Fibroblast of skin of scalp (primary cell): Measurements from ENCODE around the gene ACADVL.
"Not testable (repeated sequence)": the region's sequence is repeated elsewhere in the genome, so short reads cannot be mapped to it uniquely, and the experiment has no call there.

ENCODE experiments used
- DNase-seq: peaks from one replicate; pipeline ENCODE4 v3.0.0-alpha.2; 2013

The ACADVL gene

DNA sequence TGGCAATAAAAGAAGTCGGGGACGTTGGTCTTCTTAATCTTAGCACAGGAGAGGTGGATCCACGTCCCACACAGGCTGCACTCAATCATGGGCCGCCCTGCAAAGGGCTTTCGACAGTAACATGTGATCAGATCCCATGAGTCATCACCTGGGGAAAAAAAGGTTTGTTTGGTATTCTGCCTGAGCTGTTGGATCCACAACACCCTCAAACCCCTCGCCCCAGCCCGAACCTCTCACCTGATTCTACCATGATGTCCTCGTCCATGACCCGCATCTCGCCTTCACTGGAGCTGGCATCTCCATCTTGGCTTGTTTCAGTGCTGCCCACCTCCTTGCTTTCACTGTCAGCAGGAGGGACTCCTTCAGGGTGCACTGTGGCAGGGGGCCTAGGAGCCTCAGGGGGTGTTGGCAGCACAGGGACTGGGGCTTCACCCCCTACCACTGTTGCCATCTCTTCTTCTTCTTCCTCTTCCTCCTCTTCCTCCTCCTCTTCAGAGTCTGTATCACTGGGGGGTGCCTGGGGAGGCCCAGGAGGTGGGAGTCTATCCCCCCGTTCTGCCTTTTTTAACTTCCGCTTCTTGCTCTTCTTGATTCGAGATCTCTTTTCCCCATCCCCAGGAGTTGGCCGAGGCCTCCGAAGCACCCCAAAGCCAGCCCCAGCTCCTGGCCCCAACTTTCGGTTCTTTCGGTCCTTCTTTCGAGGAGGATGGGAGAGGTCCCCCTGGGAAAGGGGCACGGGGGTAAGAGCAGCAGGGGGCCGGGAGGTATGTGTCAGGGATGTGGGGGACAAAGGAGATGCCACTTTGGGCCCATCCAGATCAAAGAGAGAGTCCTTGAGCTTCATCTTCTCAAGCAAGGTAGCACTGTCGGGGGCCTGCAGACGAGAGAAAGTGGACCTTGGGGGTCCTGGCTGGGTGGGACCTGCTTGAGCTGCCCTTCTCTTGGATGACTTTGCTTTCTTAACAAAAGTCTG is 16.2 kb downstream of the ACADVL start:
- no peak for DNase-seq

DNA sequence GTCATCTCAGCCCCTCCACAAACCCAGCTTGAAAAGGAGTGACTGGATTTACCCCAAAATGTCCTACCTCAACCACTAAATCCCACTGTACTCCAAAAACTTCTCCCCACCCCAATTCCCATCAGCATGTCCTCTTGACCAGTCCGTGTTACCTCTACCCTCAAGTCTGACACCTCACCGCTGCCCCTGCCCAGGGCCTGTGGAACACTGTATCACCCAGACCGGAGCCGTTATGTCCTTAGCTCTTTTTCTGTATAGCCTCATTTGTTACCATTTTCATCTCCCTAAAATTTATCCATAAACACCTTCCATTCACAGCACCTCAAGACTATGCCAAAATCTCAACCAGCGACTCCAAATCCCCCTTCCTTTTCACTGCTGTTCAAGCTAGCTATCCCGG is 17.1 kb downstream of the ACADVL start:
- no peak for DNase-seq

GRCh38 chr17:7237266-7237760 is 17.6 kb downstream of the ACADVL start:
- no peak for DNase-seq

GRCh38 chr17:7237761-7238419 is 18.2 kb downstream of the ACADVL start:
- DNase-seq, result peak; percentile 82

DNA sequence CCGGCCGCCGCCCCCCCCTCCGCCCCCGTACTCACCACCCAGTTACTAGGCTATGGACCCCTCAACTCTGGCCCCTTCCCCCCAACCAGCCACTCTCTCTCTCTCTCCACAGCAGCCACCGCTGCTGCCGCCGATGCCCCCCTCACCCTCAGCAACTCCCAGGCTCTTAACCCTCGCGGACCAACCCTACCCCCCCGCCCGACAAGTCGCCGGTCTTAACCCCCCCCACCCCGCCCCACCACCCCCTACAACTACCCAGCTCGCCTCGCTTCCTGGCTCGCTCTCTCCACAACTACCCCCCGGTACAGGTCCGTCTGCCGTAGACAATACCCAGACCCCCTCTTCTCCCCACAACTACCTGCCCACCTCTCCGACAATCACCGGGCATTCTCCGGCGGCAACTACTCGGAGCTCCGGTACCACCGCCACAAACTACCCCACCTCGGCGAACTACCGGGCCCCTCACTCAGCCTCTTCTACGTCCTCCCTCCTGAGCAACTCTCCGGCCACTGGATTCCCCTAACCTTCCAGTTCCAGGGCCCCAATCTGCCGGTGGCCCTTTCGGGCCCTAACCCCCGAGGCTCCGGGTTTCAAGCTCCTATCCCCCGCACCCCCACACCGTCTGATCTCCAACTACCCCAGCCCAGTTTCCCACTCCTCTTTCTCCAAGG is 18.8 kb downstream of the ACADVL start:
- peak; percentile 42 for DNase-seq

DNA sequence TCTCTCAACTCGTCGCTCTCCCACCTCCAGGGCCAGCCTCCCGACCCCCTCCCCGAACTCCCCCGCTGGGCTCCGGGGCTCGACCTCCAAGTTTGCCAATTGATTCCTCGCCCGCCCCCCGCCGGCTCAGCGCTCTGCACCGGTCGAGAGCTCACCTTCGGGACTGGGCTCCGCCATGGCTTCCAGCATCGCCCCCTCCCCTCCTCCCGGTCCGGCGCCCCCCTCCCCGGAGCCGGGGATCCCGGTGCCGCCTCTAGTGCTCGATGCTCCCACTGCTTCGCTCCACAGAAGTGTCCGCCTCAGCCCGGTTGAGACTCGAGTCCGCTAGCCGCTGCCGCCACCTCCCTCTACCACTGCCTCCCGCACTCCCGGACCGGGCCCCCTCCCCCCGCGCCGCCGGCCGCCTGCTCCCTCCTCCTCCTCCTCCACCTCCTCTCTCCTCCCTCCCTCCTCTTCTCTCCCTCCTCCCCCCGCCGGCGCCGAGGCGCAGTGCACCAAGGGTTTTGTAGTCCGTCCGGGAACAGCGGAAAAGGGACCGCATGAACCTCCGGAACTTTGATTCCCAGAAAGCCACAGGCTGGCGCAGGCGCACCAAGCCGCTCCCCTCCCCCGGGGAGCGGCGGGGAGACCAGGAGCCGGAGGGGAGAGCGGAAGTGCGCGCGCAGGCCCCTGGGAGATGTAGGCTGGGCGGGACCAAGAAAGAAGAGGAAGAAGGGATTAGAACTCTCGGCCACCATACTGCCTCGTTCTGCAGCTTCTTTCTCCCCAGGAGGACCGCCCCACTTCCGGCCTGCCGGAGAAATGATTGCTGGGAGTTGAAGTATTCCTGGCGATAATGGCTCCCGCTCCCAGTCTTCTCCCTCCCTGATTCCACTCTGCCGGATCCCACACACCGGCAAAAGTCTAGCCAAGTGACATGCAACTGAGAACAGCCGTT is 19.6 kb downstream of the ACADVL start, which contains the start of gene PHF23:
Gene PHF23, minus strand, starts transcription at position 367 of the 937 bp plus-strand sequence. Its CDS starts 178 bp downstream, at position 189.
- peak; percentile 100 for DNase-seq

- no peak for DNase-seq
Measured at GRCh38 chr17:7240375-7240774, 20.6 kb downstream of the ACADVL start.

DNA sequence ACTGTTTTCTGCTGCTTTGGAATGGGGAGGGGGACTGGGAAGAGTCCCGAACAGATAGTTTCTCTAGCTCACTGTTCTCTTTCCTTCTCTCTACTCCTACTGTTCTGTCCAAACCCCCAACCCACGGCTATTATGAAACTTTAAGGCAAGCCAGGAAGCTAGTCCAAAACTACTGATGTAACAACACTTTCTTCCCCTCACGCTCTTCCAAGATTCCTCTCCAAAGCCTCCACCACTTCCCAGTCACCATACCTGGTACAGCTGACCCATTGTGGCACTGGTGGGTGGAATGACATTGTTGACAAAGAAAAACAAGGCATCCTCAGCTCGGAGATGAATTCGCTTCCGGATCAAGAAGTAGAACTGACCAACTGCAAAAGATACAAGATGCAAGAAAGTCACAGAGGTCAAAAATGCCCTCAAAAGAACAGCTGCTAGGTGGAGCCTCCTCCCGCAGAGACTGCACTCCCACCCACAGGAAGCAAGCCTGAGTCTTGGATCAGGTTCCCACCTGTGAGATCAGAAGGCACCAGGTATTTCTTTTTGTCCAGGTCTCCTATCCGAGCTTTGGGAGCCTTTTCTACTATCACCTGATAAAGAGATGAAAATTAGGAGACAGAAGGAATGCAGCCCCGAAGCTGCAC is 21.5 kb downstream of the ACADVL start:
- DNase-seq, result no peak

DNA sequence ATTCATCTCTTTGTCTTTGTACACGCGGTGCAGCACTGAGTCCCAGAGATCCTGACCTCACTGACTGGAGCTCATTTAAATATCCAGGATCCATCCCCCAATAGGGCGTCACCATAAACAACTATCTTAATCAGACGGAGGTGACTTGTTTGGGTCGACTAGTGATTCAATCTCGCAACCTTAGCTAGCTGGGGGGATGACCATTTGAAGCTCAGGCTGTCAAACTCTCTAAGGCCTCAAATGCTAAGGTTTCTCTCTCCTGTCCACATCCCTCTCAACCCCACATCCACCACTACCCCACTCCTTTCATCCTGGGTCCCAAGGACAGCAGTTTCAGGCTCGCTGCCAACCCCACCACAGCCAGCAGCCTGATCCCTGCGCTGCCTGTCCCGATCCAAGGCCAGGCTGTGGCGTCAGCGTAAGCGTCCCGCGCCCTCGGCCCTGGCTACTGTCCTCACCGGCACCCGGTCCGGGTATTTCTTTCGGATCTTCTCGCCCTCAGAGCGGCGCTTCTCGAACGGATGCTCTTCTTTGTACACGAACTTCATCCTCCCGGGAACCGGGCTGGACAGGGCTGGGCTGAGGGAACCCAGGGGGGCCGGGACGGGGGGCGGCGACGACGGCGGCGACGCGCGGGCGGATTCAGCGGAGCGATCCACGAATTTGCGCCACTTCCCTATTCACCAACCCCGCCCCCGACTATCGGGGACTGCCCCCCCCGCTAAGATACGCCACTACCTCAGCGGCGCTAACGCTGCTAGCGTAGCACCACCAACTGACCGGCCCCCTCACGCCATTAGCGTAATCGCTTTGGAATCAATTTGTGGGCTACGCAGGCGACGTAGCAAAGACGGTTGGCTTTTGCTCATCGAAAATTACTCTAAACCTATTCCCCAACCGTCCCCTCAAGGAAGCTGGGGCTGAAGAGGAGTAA is 22.3 kb downstream of the ACADVL start, which contains the start of gene GABARAP:
Gene GABARAP, minus strand, starts transcription at position 667 of the 934 bp plus-strand sequence. Its CDS starts 119 bp downstream, at position 548.
- DNase-seq, result peak; percentile 94

DNA sequence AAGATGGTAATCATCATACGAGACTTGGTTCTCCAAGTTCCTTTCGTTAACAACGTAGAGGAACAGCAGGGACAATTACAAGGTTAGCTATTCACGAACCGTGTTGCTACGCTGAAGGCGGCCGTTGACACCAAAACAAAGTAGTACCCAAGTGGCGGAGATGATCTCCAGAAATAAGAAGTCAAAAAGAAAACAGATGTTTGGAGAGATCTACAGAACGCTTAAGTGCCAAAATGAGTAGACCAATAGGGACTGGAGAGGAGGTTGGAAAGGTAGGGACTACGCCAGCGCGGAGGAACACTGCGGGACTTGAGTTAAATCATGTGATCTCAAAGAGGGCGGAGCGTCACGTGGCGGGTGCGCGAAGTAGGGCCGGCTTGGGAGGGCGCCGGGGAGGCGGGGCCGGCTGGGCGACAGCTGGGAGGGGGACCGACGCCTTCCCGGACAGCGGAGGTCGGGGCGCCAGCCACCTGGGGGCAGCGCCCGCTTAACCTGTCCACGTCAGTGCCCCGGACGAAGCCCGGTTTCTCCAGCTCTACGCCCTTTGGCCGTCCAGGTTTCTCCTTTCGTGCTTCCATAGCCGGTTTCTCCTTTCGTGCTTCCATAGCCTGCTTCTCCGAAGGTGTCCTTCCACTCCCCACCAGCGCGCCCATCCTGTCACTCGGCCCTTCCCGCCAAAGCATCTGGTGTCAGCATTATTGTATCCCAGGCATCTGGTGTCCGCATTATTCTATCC is 23.1 kb downstream of the ACADVL start:
- DNase-seq, result peak; percentile 97

- DNase-seq, result no peak
Measured at GRCh38 chr17:7243453-7243729, 23.7 kb downstream of the ACADVL start.

DNA sequence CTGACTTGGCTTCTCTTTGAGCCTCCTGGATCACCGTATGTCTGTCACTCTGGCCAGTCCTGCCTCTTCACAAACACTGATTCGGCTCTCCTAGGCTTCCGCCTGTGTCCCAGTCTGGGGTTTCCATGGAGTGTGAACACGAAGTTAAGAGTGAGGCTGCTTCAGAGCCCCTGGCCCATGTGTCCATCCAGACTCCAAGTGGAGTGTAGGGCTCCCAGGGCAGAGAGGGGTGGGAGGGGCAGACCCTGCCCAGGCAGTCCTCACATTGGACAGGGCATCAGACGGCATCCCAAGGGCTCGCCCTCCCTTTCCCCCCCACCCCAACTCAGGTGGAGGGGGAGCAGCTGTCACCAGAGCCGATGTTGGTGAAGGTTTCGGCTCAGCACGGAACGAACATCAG is 24.1 kb downstream of the ACADVL start:
- not testable (repeated sequence) for DNase-seq

- DNase-seq, result no peak
Measured at GRCh38 chr17:7246779-7247178, 27.0 kb downstream of the ACADVL start.

DNA sequence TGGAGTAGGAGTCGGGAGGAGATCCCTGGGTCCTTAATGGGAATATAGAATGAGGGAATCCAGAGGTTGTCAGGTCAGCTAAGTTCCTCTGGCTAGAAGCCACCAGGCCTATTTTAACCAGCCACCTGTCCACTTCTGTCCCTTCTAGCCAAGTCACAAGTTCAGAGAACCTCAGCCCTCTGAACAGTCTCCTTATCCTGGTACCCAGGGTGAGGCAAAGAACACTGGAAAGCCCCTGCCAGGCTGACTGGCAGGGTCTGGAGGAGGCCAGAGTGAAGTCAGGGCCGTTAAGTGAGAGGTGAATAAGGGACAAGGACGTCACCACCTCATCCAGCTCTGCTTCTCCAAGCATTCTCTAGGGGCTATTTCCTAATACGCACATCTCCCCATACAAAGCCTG is 29.1 kb downstream of the ACADVL start:
- DNase-seq, result no peak

- no peak for DNase-seq
Measured at GRCh38 chr17:7249214-7249613, 29.5 kb downstream of the ACADVL start.

- DNase-seq, result peak; percentile 22
Measured at GRCh38 chr17:7249830-7250229, 30.1 kb downstream of the ACADVL start.

GRCh38 chr17:7250695-7251627 is 31.2 kb downstream of the ACADVL start:
- DNase-seq, result no peak

DNA sequence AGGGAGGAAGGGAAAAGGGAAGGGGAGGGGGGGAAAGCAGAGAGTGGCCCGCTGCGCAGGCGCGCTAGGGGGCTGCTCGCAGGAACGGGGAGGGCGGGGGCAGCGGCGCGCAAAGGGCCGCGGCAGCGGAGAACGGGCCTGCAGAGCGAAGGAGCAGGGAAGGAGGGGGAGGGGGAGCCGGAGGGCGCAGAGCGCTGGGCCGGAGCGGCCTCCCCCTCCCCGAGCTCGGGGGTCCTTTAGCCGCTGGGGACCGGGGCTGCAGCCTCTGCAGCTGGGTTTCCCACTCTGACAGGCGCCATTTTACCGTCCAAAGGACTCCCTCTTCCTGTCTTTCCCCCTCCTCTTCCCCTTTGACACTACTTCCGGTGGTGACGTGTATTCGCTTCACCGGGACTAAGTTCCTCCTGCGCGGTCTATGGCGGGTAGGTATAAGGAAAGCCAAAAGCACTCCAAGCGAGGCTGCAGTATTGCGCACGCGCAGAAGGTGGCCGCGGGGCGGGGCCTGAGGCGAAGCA is 32.0 kb downstream of the ACADVL start, which contains the start of gene CTDNEP1:
Gene CTDNEP1, minus strand, starts transcription at position 74 of the 515 bp plus-strand sequence. CDS start 438 bp downstream, outside the sequence.
- DNase-seq, result peak; percentile 100
